Activated CD4-positive, alpha-beta T cell treated with anti-CD3 and anti-CD28 coated beads for 36 hours (primary cell): ENCODE results near the gene FYN. TPM values are rescaled to one million over a fixed set of nuclear protein-coding genes. Genes with fewer than 3 reads are reported as not detected.
A peak's percentile ranks its signal among the peaks of the same experiment; 100 is the strongest.

Experiments
- ATAC-seq: fragments of 200-7000 bp; cut with Tn5 transposase; one replicate; pipeline ENCODE4 v1.10.0; 2021; ENCODE audit warnings: mild to moderate bottlenecking, moderate library complexity
- CTCF ChIA-PET: fragments of 350-600 bp; sonication (Branson Sonifier 250); formaldehyde crosslinking; loops from one replicate; lab custom pipeline; 2021; ENCODE audit warnings: antibody characterized with exemption; lab: Charles Lee
- POLR2A ChIA-PET: fragments of 350-600 bp; sonication (Branson Sonifier 250); formaldehyde crosslinking; loops from one replicate; lab custom pipeline; 2021; ENCODE audit warnings: antibody characterized with exemption, inconsistent platforms; lab: Charles Lee
- DNase-seq: peaks from one replicate; pipeline ENCODE4 v3.0.0-alpha.2; 2020
- H3K27ac Mint-ChIP-seq: one replicate; pipeline ENCODE4 v1.8.0; 2021; ENCODE audit warnings: mixed read lengths
- H3K27me3 Mint-ChIP-seq: one replicate; pipeline ENCODE4 v1.8.0; 2021; ENCODE audit warnings: mixed read lengths
- H3K36me3 Mint-ChIP-seq: one replicate; pipeline ENCODE4 v1.8.0; 2021; ENCODE audit warnings: low read depth, mixed read lengths
- H3K4me1 Mint-ChIP-seq: one replicate; pipeline ENCODE4 v1.8.0; 2021; ENCODE audit warnings: mixed read lengths
- H3K4me3 Mint-ChIP-seq: one replicate; pipeline ENCODE4 v1.8.0; 2021; ENCODE audit warnings: mild to moderate bottlenecking, moderate library complexity, mixed read lengths
- H3K9me3 Mint-ChIP-seq: one replicate; pipeline ENCODE4 v1.8.0; 2021; ENCODE audit warnings: low read depth, mixed read lengths
- intact Hi-C, 2 experiments: fragments of 100-400 bp; cut with DNase I in 1 of 2; cut with micrococcal nuclease in 1 of 2; formaldehyde crosslinking; loops; one replicate each; pipeline versions ENCODE4 v1.14.2 to v1.15.1; 2022 to 2024; cut with DNase I, micrococcal nuclease
- total RNA-seq, 2 experiments: library from RNA; stranded (reverse); gene quantifications; one replicate each; pipeline ENCODE4 v1.2.3, GENCODE V29; 2021

The FYN gene
- total RNA-seq, 2 experiments from 2014 or later = 345 to 504 TPM

- no peaks in the 10 kb centered on the region for H3K27me3 Mint-ChIP-seq
- POLR2A ChIA-PET = no interaction called here
- CTCF ChIA-PET = interaction anchor here (1.1 kb wide), 1 partner anchor 262 kb away, joined by 3 read pairs; no protein-coding TSS in a partner anchor
- H3K4me1 Mint-ChIP-seq = peaks cover 91% of the 10 kb centered on the region
- ATAC-seq (no peak), DNase-seq (no peak)
- peaks cover 72% of the 10 kb centered on the region for H3K36me3 Mint-ChIP-seq
- intact Hi-C loops = loop anchor here (1.0 to 5.0 kb wide), 2 partner anchors 8 to 33 kb away; no protein-coding TSS in a partner anchor
- peak overlapping the region; percentile 34 for H3K27ac Mint-ChIP-seq
- no peaks in the 10 kb centered on the region for H3K9me3 Mint-ChIP-seq
- no peak overlapping the region for H3K4me3 Mint-ChIP-seq
These were observed 127.6 kb downstream of the FYN start for GRCh38 chr6:111745636-111746035.

DNA sequence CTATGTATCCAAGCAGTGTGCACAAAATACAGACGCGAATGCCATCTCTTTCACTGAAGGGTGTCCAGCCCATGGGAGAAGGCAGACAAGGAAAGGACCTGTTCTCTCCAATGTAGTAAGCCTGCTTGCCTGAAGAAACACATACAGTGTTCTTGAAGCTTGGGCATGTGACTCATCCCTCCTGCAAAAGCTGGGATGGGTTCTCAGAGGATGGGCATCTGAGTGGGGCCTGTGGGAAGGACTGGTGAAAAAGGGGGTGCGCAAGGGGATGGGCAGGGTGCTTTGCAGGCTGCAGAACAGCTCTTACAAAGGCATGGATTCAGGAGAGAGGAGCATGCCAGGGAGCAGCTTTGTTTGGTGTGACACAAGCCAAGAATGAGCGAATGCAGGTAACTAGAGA, 128.1 kb downstream of the FYN start:
- intact Hi-C loops = loop anchor here (1.0 to 5.0 kb wide), 2 partner anchors 8 to 33 kb away; no protein-coding TSS in a partner anchor
- ChIA-PET POLR2A (no interaction called here), CTCF (interaction anchor here (1.1 kb wide), 1 partner anchor 262 kb away, joined by 3 read pairs; no protein-coding TSS in a partner anchor)
- peaks cover 91% of the 10 kb centered on the region for H3K4me1 Mint-ChIP-seq
- DNase-seq = no peak
- H3K27me3 Mint-ChIP-seq = no peaks in the 10 kb centered on the region
- no peak overlapping the region for H3K4me3 Mint-ChIP-seq
- H3K9me3 Mint-ChIP-seq = no peaks in the 10 kb centered on the region
- peaks cover 72% of the 10 kb centered on the region for H3K36me3 Mint-ChIP-seq
- ATAC-seq = no peak
- peak overlapping the region; percentile 34 for H3K27ac Mint-ChIP-seq

GRCh38 chr6:111743862-111744692, 129.2 kb downstream of the FYN start:
- POLR2A ChIA-PET = interaction anchor here (0.6 to 1.0 kb wide), 2 partner anchors 16 to 47 kb away, joined by 6 to 7 read pairs; no protein-coding TSS in a partner anchor
- no peaks in the 10 kb centered on the region for H3K9me3 Mint-ChIP-seq
- no peaks in the 10 kb centered on the region for H3K27me3 Mint-ChIP-seq
- intact Hi-C loops = no loop called here
- CTCF ChIA-PET = interaction anchor here (0.7 to 1.5 kb wide), 6 partner anchors 8 to 253 kb away, joined by 3 to 6 read pairs (median 3); no protein-coding TSS in a partner anchor
- no peak overlapping the region for H3K4me3 Mint-ChIP-seq
- H3K4me1 Mint-ChIP-seq = peaks cover 92% of the 10 kb centered on the region
- H3K36me3 Mint-ChIP-seq = peaks cover 76% of the 10 kb centered on the region
- ATAC-seq (no peak), DNase-seq (no peak)
- peak overlapping the region; percentile 27 for H3K27ac Mint-ChIP-seq

DNA sequence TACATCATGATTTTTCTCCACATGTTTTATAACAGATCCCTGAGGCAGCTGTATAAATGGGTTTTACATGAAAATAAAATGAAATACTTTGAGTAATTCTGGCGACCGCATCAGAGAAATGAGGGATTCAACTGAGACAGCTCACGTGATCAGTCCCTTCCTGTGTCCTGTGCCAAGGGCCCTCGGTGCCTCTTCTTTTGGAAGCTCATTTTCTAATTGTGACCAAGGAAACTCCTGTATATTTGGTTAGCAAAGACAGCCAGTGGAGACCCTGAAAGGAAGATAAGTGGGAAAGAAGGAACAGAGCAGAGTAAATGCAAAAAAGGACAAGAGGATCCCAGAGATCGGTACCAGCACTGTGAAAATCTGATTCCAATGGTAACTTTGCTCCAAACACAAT, 129.9 kb downstream of the FYN start:
- Mint-ChIP-seq H3K4me3 (no peak overlapping the region), H3K36me3 (peaks cover 77% of the 10 kb centered on the region), H3K4me1 (peaks cover 92% of the 10 kb centered on the region), H3K9me3 (no peaks in the 10 kb centered on the region), H3K27me3 (no peaks in the 10 kb centered on the region), H3K27ac (peak overlapping the region; percentile 15)
- CTCF ChIA-PET = interaction anchor here (0.6 to 1.5 kb wide), 5 partner anchors 8 to 101 kb away, joined by 3 to 4 read pairs (median 3); no protein-coding TSS in a partner anchor
- ATAC-seq (no peak), DNase-seq (no peak)
- POLR2A ChIA-PET = interaction anchor here (0.6 to 1.0 kb wide), 2 partner anchors 16 to 48 kb away, joined by 6 to 7 read pairs; no protein-coding TSS in a partner anchor
- intact Hi-C loops = no loop called here

GRCh38 chr6:111741177-111741952, 131.9 kb downstream of the FYN start:
- H3K27me3 Mint-ChIP-seq = no peaks in the 10 kb centered on the region
- peaks cover 83% of the 10 kb centered on the region for H3K36me3 Mint-ChIP-seq
- no peak overlapping the region for H3K4me3 Mint-ChIP-seq
- H3K27ac Mint-ChIP-seq = peak overlapping the region; percentile 68
- intact Hi-C loops = no loop called here
- DNase-seq (no peak), ATAC-seq (no peak)
- no peaks in the 10 kb centered on the region for H3K9me3 Mint-ChIP-seq
- POLR2A ChIA-PET = no interaction called here
- CTCF ChIA-PET = interaction anchor here (0.7 to 1.6 kb wide), 3 partner anchors 11 to 251 kb away, joined by 3 to 4 read pairs (median 3); no protein-coding TSS in a partner anchor
- H3K4me1 Mint-ChIP-seq = peaks cover 93% of the 10 kb centered on the region

DNA sequence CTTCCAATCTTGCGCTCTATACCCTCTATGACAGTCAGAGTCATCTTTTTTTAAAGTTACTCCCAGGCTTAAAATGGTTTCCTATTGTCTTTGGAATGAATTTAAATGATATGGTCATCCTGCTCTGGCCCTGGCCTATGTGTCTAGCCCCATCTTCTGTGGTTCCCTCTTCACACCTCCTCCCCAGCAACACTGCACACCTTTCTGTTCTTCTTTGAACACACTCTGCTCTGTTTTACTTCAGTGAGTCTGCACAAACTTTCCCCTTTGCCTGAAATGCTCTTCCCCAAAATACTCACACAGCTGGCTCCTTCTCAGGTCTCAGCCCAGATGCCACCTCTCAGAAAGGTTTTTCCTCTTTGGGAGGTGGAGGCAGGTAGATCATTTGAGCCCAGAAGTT, 132.7 kb downstream of the FYN start:
- intact Hi-C loops = no loop called here
- ATAC-seq (no peak), DNase-seq (no peak)
- Mint-ChIP-seq H3K27me3 (no peaks in the 10 kb centered on the region), H3K36me3 (peaks cover 89% of the 10 kb centered on the region), H3K4me1 (peaks cover 93% of the 10 kb centered on the region), H3K4me3 (no peak overlapping the region), H3K27ac (peak overlapping the region; percentile 33), H3K9me3 (no peaks in the 10 kb centered on the region)
- POLR2A ChIA-PET = interaction anchor here (0.6 kb wide), 1 partner anchor 24 kb away, joined by 4 read pairs; no protein-coding TSS in a partner anchor
- CTCF ChIA-PET = interaction anchor here (0.7 kb wide), 1 partner anchor 252 kb away, joined by 3 read pairs; no protein-coding TSS in a partner anchor

- CTCF ChIA-PET = interaction anchor here (0.7 kb wide), 1 partner anchor 51 kb away, joined by 3 read pairs; no protein-coding TSS in a partner anchor
- DNase-seq (no peak), ATAC-seq (no peak)
- H3K27ac Mint-ChIP-seq = peak overlapping the region; percentile 33
- peaks cover 5% of the 10 kb centered on the region for H3K9me3 Mint-ChIP-seq
- H3K36me3 Mint-ChIP-seq = peaks cover 93% of the 10 kb centered on the region
- H3K4me1 Mint-ChIP-seq = peaks cover 95% of the 10 kb centered on the region
- intact Hi-C loops = no loop called here
- no peaks in the 10 kb centered on the region for H3K27me3 Mint-ChIP-seq
- POLR2A ChIA-PET = no interaction called here
- H3K4me3 Mint-ChIP-seq = no peak overlapping the region
These were observed 134.0 kb downstream of the FYN start for GRCh38 chr6:111739257-111739696.

- ATAC-seq (no peak), DNase-seq (no peak)
- Mint-ChIP-seq H3K27me3 (no peaks in the 10 kb centered on the region), H3K36me3 (peaks cover 94% of the 10 kb centered on the region), H3K9me3 (peaks cover 5% of the 10 kb centered on the region), H3K27ac (peak overlapping the region; percentile 33), H3K4me3 (no peak overlapping the region), H3K4me1 (peaks cover 91% of the 10 kb centered on the region)
- intact Hi-C loops = no loop called here
- CTCF ChIA-PET = interaction anchor here (0.7 to 3.9 kb wide), 4 partner anchors 13 to 243 kb away, joined by 3 to 31 read pairs (median 3); no protein-coding TSS in a partner anchor
- POLR2A ChIA-PET = no interaction called here
These were observed 134.6 kb downstream of the FYN start for GRCh38 chr6:111738631-111739030.

DNA sequence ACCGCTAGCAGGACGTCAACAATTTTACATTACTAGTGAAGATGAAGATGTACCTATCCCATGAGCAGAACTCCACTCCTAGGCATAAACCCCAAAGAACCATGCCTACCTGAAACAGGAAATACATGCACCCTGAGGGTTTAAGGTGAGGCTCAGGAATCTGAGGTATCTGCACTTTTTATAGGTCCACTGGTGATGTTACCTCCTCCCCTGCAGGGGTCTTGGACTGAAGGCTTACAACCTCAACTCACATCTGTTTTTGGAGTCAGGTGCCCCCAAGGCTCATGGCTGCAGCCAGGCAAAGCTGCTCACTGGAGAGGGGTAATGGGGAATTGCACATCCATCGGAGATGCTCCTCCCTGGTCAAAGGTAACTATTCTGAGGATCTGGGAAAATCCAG, 135.1 kb downstream of the FYN start:
- DNase-seq (no peak), ATAC-seq (no peak)
- peaks cover 88% of the 10 kb centered on the region for H3K4me1 Mint-ChIP-seq
- no peak overlapping the region for H3K4me3 Mint-ChIP-seq
- peaks cover 7% of the 10 kb centered on the region for H3K9me3 Mint-ChIP-seq
- no peaks in the 10 kb centered on the region for H3K27me3 Mint-ChIP-seq
- CTCF ChIA-PET = interaction anchor here (0.6 to 3.9 kb wide), 5 partner anchors 13 to 244 kb away, joined by 3 to 31 read pairs (median 3); no protein-coding TSS in a partner anchor
- H3K27ac Mint-ChIP-seq = peak overlapping the region; percentile 33
- POLR2A ChIA-PET = interaction anchor here (0.7 to 1.2 kb wide), 3 partner anchors 15 to 67 kb away, joined by 3 to 4 read pairs (median 3); no protein-coding TSS in a partner anchor
- intact Hi-C loops = no loop called here
- peaks cover 94% of the 10 kb centered on the region for H3K36me3 Mint-ChIP-seq

DNA sequence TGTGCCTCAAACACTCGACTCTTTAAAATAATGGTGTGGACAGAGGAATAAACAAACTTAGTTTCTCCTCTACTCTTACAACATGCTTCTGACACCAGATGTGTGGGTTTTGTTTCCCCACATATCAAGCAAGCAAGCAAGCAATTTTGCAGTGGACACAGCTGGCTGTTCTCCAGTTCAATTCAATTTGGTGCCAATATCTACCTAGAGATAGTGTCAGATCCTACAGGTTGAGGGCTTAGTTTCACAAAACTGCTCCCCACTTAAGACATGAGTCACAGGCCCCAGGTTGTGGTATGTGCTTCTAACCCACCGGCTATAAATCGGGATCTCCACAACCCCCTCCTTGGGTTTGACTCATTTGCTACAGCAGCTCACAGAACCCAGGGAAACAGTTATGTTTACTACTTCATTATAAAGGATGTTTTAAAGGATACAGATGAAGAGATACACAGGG, 136.2 kb downstream of the FYN start:
- intact Hi-C loops = loop anchor here in 1 of 2 experiments (1.0 kb wide), 1 partner anchor 8 kb away; no protein-coding TSS in a partner anchor
- peak; percentile 73 for ATAC-seq
- DNase-seq = peak; percentile 64
- H3K27me3 Mint-ChIP-seq = no peaks in the 10 kb centered on the region
- H3K36me3 Mint-ChIP-seq = peaks cover 96% of the 10 kb centered on the region
- CTCF ChIA-PET = interaction anchor here (1.0 to 3.9 kb wide), 6 partner anchors 11 to 102 kb away, joined by 3 to 31 read pairs (median 3); no protein-coding TSS in a partner anchor
- POLR2A ChIA-PET = interaction anchor here (1.2 kb wide), 1 partner anchor 14 kb away, joined by 4 read pairs; no protein-coding TSS in a partner anchor
- H3K4me1 Mint-ChIP-seq = peaks cover 91% of the 10 kb centered on the region
- H3K9me3 Mint-ChIP-seq = peaks cover 10% of the 10 kb centered on the region
- peak overlapping the region; percentile 33 for H3K27ac Mint-ChIP-seq
- H3K4me3 Mint-ChIP-seq = no peak overlapping the region
